HL-60 (cell line): ENCODE results near the gene LRRC43.

Experiments
- DNase-seq, 2 experiments: peaks; one replicate each; pipeline ENCODE4 v3.0.0-alpha.2; 2010 to 2020; ENCODE audit warnings: low read depth in 1 of 2, low spot score in 1 of 2
- H3K27ac ChIP-seq: fragments of 250-450 bp; sonication (Bioruptor Pico); replicated peaks from 2 replicates; pipeline ENCODE4 v1.5.1; 2020; ENCODE audit warnings: mild to moderate bottlenecking, moderate library complexity
- H3K27me3 ChIP-seq: fragments of 250-450 bp; sonication (Bioruptor Pico); 2 replicates; pipeline ENCODE4 v1.5.1; 2021; ENCODE audit warnings: mild to moderate bottlenecking, moderate library complexity; ENCODE audit not compliant: insufficient read depth, poor library complexity, severe bottlenecking
- H3K4me3 ChIP-seq: replicated peaks from 2 replicates; pipeline ENCODE4 v1.5.1; 2011; ENCODE audit warnings: mild to moderate bottlenecking, control low read depth, low read length; ENCODE audit not compliant: insufficient read depth
- CTCF ChIP-seq: IDR thresholded peaks from one replicate; pipeline ENCODE4 v1.5.1; 2011; ENCODE audit warnings: low read length, control low read depth, inconsistent platforms; ENCODE audit not compliant: insufficient read depth
- GABPA ChIP-seq: IDR thresholded peaks from 2 replicates; pipeline ENCODE4 v1.6.1; 2012; ENCODE audit warnings: low read depth
- POLR2AphosphoS5 ChIP-seq: IDR thresholded peaks from 2 replicates; pipeline ENCODE4 v1.6.1; 2012; ENCODE audit warnings: low read depth
- REST ChIP-seq: IDR thresholded peaks from 2 replicates; pipeline ENCODE4 v1.6.1; 2012; ENCODE audit warnings: low read depth; ENCODE audit not compliant: insufficient replicate concordance
- SPI1 ChIP-seq: IDR thresholded peaks from 2 replicates; pipeline ENCODE4 v1.6.1; 2012; ENCODE audit warnings: low read depth, mild to moderate bottlenecking, borderline replicate concordance

LRRC43 gene

GRCh38 chr12:122148657-122149056 lies 34.3 kb upstream of the LRRC43 start:
- no peak for DNase-seq
- Histone ChIP-seq H3K27me3 (no peaks in the 10 kb centered on the region), H3K4me3 (no peak overlapping the region), H3K27ac (no peak overlapping the region)
- TF ChIP-seq POLR2AphosphoS5: no peak
- TF ChIP-seq CTCF: no peak
- no peak for TF ChIP-seq REST
- TF ChIP-seq SPI1: no peak
- TF ChIP-seq GABPA: no peak

- H3K4me3 ChIP-seq: no peak overlapping the region
- no peak for TF ChIP-seq REST
- TF ChIP-seq POLR2AphosphoS5: no peak
- no peak for TF ChIP-seq SPI1
- no peak for TF ChIP-seq GABPA
- TF ChIP-seq CTCF: no peak
- no peak overlapping the region for H3K27ac ChIP-seq
- DNase-seq: no peak
- no peaks in the 10 kb centered on the region for H3K27me3 ChIP-seq
These were observed 32.7 kb upstream of the LRRC43 start for GRCh38 chr12:122150127-122150681.

- Histone ChIP-seq H3K27me3 (no peaks in the 10 kb centered on the region), H3K4me3 (no peak overlapping the region), H3K27ac (no peak overlapping the region)
- DNase-seq: no peak
- TF ChIP-seq REST (no peak), GABPA (no peak), SPI1 (no peak), POLR2AphosphoS5 (no peak), CTCF (no peak)
These were observed 30.2 kb upstream of the LRRC43 start for GRCh38 chr12:122152754-122153153.
